Activated CD8-positive, alpha-beta memory T cell treated with anti-CD3 and anti-CD28 coated beads, Interleukin-2, amount 50 U/mL, for 1 hour (primary cell): ENCODE data around the gene IRX3.

Experiments used
- DNase-seq: peaks from one replicate; pipeline ENCODE4 v3.0.0-alpha.2; 2020; ENCODE audit errors: extremely low read depth

The IRX3 gene

GRCh38 chr16:54290833-54291655 is 4.5 kb upstream of the IRX3 start:
- no peak for DNase-seq

GRCh38 chr16:54289945-54290832 is 3.6 kb upstream of the IRX3 start:
- DNase-seq = no peak

GRCh38 chr16:54289242-54289944 is 2.8 kb upstream of the IRX3 start:
- no peak for DNase-seq

- DNase-seq = no peak
Observed at GRCh38 chr16:54288835-54289241, 2.3 kb upstream of the IRX3 start.

- no peak for DNase-seq
Observed at GRCh38 chr16:54288030-54288834, 1.6 kb upstream of the IRX3 start.

GRCh38 chr16:54287131-54288029 is 793 bp upstream of the IRX3 start:
- DNase-seq = no peak

GRCh38 chr16:54286090-54286365 is 559 bp downstream of the IRX3 start:
- no peak for DNase-seq

- no peak for DNase-seq
Observed at GRCh38 chr16:54285414-54286089, 1.0 kb downstream of the IRX3 start.

- DNase-seq = no peak
Observed at GRCh38 chr16:54284931-54285413, 1.6 kb downstream of the IRX3 start.

- DNase-seq = no peak
Observed at GRCh38 chr16:54284319-54284930, 2.2 kb downstream of the IRX3 start.

- no peak for DNase-seq
Observed at GRCh38 chr16:54283725-54284318, 2.8 kb downstream of the IRX3 start.

- DNase-seq = no peak
Observed at GRCh38 chr16:54282928-54283724, 3.5 kb downstream of the IRX3 start.

- no peak for DNase-seq
Observed at GRCh38 chr16:54282202-54282927, 4.2 kb downstream of the IRX3 start.

GRCh38 chr16:54281535-54282201 is 4.9 kb downstream of the IRX3 start:
- DNase-seq = no peak

- DNase-seq = no peak
Observed at GRCh38 chr16:54280751-54281150, 5.8 kb downstream of the IRX3 start.

- DNase-seq = no peak
Observed at GRCh38 chr16:54277845-54278703, 8.5 kb downstream of the IRX3 start.
